Effector CD8-positive, alpha-beta T cell (primary cell): ENCODE measurements around the gene ENDOG.
"Not testable (repeated sequence)": the region's sequence is repeated elsewhere in the genome, so short reads cannot be mapped to it uniquely, and the experiment has no call there.

ENCODE experiments used
- DNase-seq: peaks from one replicate; lab custom pipeline; 2025; lab: John Stamatoyannopoulos, UW
- total RNA-seq, 4 experiments: gene quantifications; one replicate each; lab custom pipeline; 2026; lab: John Stamatoyannopoulos, UW

ENDOG gene
- 7.2 to 15.8 (median 12.6) reads per million in 4 experiments for total RNA-seq

DNA sequence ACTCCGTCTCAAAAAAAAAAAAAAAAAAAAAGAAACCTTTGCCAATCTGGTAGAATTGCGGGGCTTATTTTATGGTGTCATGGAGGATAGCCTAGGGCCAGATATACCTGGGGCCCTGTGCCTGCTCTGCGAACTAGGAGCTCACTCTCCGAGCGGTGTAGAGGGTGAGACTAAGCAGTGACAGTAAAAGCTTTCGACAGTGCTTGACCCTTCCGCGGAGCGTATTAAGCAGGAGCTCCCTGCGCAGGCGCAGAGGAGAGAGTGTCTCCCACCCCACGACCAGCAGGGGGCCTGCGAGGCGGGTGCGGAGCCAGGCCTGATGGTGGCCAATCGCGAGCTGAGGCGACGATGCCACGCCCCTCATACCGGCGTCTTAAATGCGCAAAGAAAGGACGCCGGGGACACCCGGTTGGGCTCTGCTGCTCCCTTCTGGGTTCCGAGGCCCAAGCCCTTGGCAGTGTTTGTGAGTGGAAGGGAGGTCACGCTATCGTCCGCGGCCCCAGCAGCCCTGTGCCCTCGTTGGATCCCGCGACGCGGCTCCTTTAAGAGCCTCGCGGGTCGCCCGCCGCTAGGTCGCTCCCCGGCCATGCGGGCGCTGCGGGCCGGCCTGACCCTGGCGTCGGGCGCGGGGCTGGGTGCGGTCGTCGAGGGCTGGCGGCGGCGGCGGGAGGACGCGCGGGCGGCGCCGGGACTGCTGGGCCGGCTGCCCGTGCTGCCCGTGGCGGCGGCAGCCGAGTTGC, at the start of gene ENDOG:
Gene ENDOG (plus strand): TSS at position 402 of the 740 bp plus-strand sequence. CDS start 185 bp downstream, at position 587.
- peak; percentile 98 for DNase-seq

DNA sequence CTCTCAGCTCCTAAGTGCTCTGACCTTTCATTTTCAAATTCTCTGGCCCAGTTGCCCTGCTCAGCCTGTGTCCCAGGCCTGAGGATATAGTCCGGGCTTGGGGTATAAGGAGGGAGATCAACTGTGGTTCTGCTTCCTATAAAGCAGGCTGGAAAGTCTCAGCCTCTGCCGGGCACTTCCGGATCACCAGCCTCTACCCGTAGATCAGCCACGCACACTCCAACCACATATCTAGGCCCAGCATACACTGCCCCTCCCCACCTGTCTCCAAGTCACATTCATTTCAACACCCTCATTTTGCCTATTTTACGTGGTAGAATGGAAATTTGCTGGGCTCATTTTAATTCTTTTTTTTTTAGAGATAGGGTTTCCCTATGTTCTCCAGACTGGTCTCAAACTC, 49.7 kb upstream of the ENDOG start:
- no peak for DNase-seq

- no peak for DNase-seq
These were observed 47.8 kb upstream of the ENDOG start for GRCh38 chr9:128770286-128771030.

- no peak for DNase-seq
These were observed 47.1 kb upstream of the ENDOG start for GRCh38 chr9:128771094-128771721.

DNA sequence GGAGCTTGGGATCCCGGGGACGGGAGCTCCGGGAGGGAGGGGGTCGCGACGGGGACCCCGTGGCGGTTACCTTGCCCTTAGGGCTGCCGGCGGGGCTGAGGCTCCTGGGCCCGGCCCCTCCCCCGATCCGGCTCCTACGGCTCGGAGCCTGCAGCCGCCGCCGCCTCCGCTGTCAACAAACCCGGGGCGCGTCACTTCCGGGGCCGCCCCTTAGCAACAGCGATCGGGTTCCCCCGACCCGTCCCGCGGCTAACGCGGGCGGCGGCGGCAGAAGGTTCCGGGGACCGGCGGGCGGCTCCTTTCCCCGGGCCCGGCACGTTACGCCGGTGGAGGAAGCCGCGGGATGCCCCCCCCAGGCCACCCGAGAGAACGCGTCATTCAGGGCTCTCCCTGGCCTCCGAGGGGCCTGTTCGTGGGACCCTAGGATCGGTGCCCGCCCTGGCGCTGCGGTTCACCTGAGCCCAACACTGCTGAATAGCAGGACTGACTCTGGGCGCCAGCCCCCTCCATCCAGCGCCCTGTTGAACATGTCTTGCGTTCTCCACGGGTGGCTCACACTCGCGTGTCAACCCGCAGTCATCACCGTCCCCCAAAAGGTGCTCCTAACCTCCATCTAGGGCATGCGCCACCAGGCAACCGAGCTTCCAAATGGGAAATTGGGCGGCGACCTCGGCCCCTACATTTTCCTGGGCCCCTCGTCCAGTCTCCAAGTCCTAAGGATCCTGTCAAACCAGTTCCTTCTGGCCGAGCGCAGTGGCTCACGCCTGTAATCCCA, 46.4 kb upstream of the ENDOG start, which contains the start of gene ZER1:
Gene ZER1 (minus strand): TSS at position 183 of the 775 bp plus-strand sequence. CDS start 16,362 bp downstream, outside the sequence.
- peak; percentile 79 for DNase-seq

- DNase-seq: no peak
These were observed 45.3 kb upstream of the ENDOG start for GRCh38 chr9:128773049-128773448.

GRCh38 chr9:128774804-128775203, 43.5 kb upstream of the ENDOG start:
- DNase-seq: no peak

DNA sequence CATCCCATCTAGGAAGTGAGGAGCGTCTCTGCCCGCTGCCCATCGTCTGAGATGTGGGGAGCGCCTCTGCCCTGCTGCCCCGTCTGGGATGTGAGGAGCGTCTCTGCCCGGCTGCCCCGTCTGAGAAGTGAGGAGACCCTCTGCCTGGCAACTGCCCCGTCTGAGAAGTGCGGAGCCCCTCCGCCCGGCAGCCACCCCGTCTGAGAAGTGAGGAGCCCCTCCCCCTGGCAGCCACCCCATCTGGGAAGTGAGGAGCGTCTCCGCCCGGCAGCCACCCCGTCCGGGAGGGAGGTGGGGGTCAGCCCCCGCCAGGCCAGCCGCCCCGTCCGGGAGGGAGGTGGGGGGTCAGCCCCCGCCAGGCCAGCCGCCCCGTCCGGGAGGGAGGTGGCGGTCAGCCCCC, 38.2 kb upstream of the ENDOG start:
- DNase-seq: not testable (repeated sequence)

- no peak for DNase-seq
These were observed 36.9 kb upstream of the ENDOG start for GRCh38 chr9:128781187-128782070.

- DNase-seq: no peak
These were observed 35.6 kb upstream of the ENDOG start for GRCh38 chr9:128782669-128783068.

DNA sequence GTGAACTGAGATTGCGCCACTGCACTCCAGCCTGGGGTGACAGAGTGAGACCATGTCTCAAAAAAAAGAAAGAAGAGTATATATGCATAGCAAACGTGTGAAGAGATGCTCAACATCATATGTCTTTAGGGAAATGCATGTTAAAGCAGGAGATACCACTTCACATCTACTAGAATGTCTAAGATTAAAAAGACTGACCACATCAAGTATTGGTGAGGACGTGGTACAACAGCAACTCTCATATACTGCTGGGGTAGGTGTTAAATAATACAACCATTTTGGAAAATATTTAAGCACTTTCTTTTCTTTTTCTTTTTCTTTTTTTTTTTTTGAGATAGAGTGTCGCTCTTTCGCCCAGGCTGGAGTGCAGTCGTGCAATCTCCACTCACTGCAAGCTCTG, 32.9 kb upstream of the ENDOG start:
- no peak for DNase-seq

DNA sequence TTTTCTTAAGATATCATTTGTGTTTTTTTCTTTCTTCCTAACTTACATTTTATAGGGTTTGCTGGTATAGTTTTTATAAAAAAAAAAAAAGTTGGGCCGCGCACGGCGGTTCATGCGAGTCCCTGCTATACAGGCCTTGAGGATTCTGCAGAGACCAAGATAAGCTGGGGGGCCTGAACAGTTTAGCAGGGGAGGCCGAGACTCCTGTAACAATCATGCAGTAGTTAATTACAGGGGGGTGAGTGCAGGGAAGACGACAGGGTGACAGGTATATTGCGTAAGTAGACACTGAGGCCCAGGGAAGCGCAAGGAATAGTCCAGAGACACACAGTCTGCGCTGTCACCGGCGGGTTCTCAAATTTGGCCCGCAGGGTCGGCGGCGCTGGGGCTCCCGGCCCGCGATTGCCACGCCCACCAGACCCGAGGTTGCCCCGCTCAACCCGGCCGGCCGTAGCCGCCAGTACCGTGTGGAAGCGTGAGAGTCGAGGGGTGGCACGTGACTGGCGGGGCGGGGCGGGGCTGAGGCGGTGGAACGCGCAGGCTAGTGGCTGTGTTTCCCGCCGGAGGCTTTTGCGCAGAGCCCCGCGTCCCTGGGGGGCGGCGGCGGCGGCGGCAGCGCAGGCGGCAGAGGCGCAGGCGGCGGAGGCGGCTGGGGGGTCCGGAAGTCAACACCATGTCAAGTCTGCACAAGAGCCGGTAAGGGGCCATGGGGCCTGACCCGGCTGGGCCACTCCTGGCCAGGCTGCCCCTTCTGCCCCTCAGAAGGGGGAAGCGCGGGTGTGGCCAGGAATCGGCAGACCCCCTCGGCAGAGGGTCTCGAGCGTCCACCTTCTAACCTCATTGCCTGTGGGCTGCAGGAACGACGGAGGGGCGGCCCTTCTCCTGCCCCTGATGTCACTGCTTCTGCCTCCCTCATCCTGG, 31.4 kb upstream of the ENDOG start, which contains the start of gene TBC1D13:
Gene TBC1D13 (plus strand): TSS at position 573 of the 921 bp plus-strand sequence. CDS start 101 bp downstream, at position 674.
- peak; percentile 85 for DNase-seq

GRCh38 chr9:128787659-128788058, 30.6 kb upstream of the ENDOG start:
- no peak for DNase-seq

GRCh38 chr9:128788445-128788844, 29.9 kb upstream of the ENDOG start:
- no peak for DNase-seq

GRCh38 chr9:128790536-128790935, 27.8 kb upstream of the ENDOG start:
- DNase-seq: no peak

- no peak for DNase-seq
These were observed 26.2 kb upstream of the ENDOG start for GRCh38 chr9:128792134-128792533.

- DNase-seq: no peak
These were observed 25.2 kb upstream of the ENDOG start for GRCh38 chr9:128792978-128793686.

GRCh38 chr9:128794961-128795360, 23.3 kb upstream of the ENDOG start:
- DNase-seq: not testable (repeated sequence)

GRCh38 chr9:128798896-128799295, 19.4 kb upstream of the ENDOG start:
- no peak for DNase-seq
